Caco-2 (cell line): ENCODE data around the gene LPIN1. TPM values are rescaled to one million over a fixed set of nuclear protein-coding genes. Genes with fewer than 3 reads are reported as not detected.
"Not testable (repeated sequence)": the region's sequence is repeated elsewhere in the genome, so short reads cannot be mapped to it uniquely, and the experiment has no call there.

Experiments used
- BruUV-seq: library from RNA; stranded (reverse); fragments of 400-500 nt; replicated peaks from 2 replicates; lab custom pipeline; 2021; lab: Mats Ljungman, UMichigan
- CTCF ChIA-PET: fragments of 300-600 bp; sonication (Branson Sonifier 250); formaldehyde crosslinking; loops from one replicate; lab custom pipeline; 2022; ENCODE audit warnings: antibody characterized with exemption; lab: Charles Lee
- POLR2A ChIA-PET: fragments of 300-600 bp; sonication (Branson Sonifier 250); formaldehyde crosslinking; loops from one replicate; lab custom pipeline; 2022; ENCODE audit warnings: antibody characterized with exemption; lab: Charles Lee
- DNase-seq, 2 experiments: peaks; one replicate each; pipeline versions ENCODE4 v3.0.0 to v3.0.0-alpha.2; 2020 to 2022
- H3K27me3 ChIP-seq: replicated peaks from 2 replicates; pipeline ENCODE4 v1.6.0; 2011; ENCODE audit warnings: low read length; ENCODE audit not compliant: control insufficient read depth, insufficient read depth
- H3K36me3 ChIP-seq: 2 replicates; pipeline ENCODE4 v1.5.1; 2011; ENCODE audit warnings: low read length; ENCODE audit not compliant: control insufficient read depth, insufficient read depth
- H3K4me1 ChIP-seq: fragments of 250-450 bp; sonication (Bioruptor Pico); 2 replicates; pipeline ENCODE4 v1.5.1; 2020; ENCODE audit warnings: mild to moderate bottlenecking
- H3K4me3 ChIP-seq: 2 replicates; pipeline ENCODE4 v1.5.1; 2011; ENCODE audit warnings: low read depth, mild to moderate bottlenecking, control low read depth, low read length
- H3K9me3 ChIP-seq: fragments of 250-450 bp; sonication (Bioruptor Pico); 2 replicates; pipeline ENCODE4 v1.5.1; 2020; ENCODE audit warnings: mild to moderate bottlenecking, moderate library complexity
- H3K27ac Mint-ChIP-seq: one replicate; pipeline ENCODE4 v1.8.0; 2022; ENCODE audit warnings: mixed read lengths; ENCODE audit not compliant: unreplicated experiment
- H3K27me3 Mint-ChIP-seq: one replicate; pipeline ENCODE4 v1.8.0; 2022; ENCODE audit warnings: mixed read lengths; ENCODE audit not compliant: insufficient read depth, unreplicated experiment
- H3K36me3 Mint-ChIP-seq: one replicate; pipeline ENCODE4 v1.8.0; 2022; ENCODE audit warnings: mild to moderate bottlenecking, mixed read lengths; ENCODE audit not compliant: insufficient read depth, unreplicated experiment
- H3K4me1 Mint-ChIP-seq: one replicate; pipeline ENCODE4 v1.8.0; 2022; ENCODE audit warnings: low read depth, mixed read lengths; ENCODE audit not compliant: unreplicated experiment
- H3K4me3 Mint-ChIP-seq: one replicate; pipeline ENCODE4 v1.8.0; 2022; ENCODE audit warnings: mild to moderate bottlenecking, moderate library complexity, mixed read lengths; ENCODE audit not compliant: unreplicated experiment
- H3K9me3 Mint-ChIP-seq: one replicate; pipeline ENCODE4 v1.8.0; 2022; ENCODE audit warnings: mixed read lengths; ENCODE audit not compliant: unreplicated experiment
- intact Hi-C: fragments of 100-400 bp; cut with micrococcal nuclease; formaldehyde crosslinking; loops from one replicate; pipeline ENCODE4 v1.10.0; 2022; ENCODE audit not compliant: unreplicated experiment
- total RNA-seq: library from RNA; stranded (reverse); gene quantifications from 2 replicates; pipeline ENCODE4 v1.2.3, GENCODE V29; 2022
- TF ChIP-seq, protein P1 (sequence below), 2 experiments: fragments of 200-600 bp in 1 of 2; IDR thresholded peaks; 1 replicate in 1 of 2; 2 replicates in 1 of 2; pipeline versions ENCODE4 v1.5.1 to v1.8.0; 2011 to 2022; ENCODE audit warnings: antibody characterized with exemption in 1 of 2, control low read depth in 1 of 2, inconsistent platforms in 1 of 2, low read depth in 1 of 2, low read length in 1 of 2, mild to moderate bottlenecking in 1 of 2, moderate library complexity in 1 of 2; ENCODE audit not compliant: insufficient read depth in 1 of 2, severe bottlenecking in 1 of 2, unreplicated experiment in 1 of 2

The LPIN1 gene
- total RNA-seq, 1 experiment from 2014 or later = 12.5 TPM

DNA sequence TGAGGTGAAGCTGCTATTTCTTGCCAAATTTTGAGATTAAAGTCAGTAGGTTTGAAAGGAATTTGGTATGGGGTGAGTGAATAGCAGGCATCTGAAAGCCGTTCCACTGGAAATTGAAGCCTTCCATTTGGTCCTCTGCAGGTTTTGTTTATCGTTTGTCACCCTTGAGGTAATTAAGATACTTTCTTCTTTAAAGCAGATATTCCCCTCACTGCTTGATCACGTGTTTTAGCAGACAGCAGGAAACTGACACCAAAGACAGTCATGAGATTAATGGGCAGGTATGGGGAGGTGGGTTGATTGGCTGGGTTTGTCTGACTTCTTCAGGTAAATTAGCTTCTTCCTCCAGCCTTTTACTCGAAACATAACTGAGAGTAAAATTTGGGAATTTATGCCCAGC lies 10.7 kb downstream of the LPIN1 start:
- no peak for DNase-seq
- POLR2A ChIA-PET = no interaction called here
- BruUV-seq = no TSS peak
- Mint-ChIP-seq H3K9me3 (peaks cover 9% of the 10 kb centered on the region), H3K27me3 (no peaks in the 10 kb centered on the region), H3K4me3 (no peak overlapping the region), H3K36me3 (no peaks in the 10 kb centered on the region), H3K4me1 (no peaks in the 10 kb centered on the region), H3K27ac (no peak overlapping the region)
- CTCF ChIA-PET = no interaction called here
- Histone ChIP-seq H3K4me1 (peaks cover 8% of the 10 kb centered on the region; the same call in 1 of the 2 replicates), H3K27me3 (no peaks in the 10 kb centered on the region), H3K9me3 (no peaks in the 10 kb centered on the region), H3K4me3 (no peak overlapping the region), H3K36me3 (no peaks in the 10 kb centered on the region)
- intact Hi-C loops = no loop called here
- TF ChIP-seq, protein P1, sequence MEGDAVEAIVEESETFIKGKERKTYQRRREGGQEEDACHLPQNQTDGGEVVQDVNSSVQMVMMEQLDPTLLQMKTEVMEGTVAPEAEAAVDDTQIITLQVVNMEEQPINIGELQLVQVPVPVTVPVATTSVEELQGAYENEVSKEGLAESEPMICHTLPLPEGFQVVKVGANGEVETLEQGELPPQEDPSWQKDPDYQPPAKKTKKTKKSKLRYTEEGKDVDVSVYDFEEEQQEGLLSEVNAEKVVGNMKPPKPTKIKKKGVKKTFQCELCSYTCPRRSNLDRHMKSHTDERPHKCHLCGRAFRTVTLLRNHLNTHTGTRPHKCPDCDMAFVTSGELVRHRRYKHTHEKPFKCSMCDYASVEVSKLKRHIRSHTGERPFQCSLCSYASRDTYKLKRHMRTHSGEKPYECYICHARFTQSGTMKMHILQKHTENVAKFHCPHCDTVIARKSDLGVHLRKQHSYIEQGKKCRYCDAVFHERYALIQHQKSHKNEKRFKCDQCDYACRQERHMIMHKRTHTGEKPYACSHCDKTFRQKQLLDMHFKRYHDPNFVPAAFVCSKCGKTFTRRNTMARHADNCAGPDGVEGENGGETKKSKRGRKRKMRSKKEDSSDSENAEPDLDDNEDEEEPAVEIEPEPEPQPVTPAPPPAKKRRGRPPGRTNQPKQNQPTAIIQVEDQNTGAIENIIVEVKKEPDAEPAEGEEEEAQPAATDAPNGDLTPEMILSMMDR (IDR thresholded peaks at IDR 0.05; ENCODE audit: insufficient read depth in 1 of 2, low read depth in 1 of 2, low read length in 1 of 2, severe bottlenecking in 1 of 2, unreplicated experiment in 1 of 2) = no peak

DNA sequence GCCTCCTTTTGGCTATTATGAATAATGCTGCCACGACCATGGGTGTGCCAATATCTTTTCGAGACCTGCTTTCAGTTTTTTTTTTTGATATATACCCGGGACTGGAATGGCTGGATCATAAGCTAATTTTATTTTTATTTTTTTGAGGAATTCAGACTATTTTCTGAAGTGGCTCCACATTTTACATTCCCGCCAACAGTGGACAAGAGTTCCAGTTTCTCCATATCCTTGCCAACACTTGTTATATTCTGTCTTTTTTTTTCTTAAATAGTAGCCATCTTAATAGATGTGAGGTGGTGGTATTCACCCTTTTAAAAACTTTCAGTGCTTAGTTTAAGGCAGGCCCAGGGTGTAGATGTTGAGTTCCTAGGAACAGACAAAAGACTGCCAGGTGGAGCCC lies 11.8 kb downstream of the LPIN1 start:
- H3K4me3 Mint-ChIP-seq = no peak overlapping the region
- CTCF ChIA-PET = interaction anchor here (0.6 to 1.2 kb wide), 3 partner anchors 12 to 625 kb away, joined by 3 to 4 read pairs (median 3); partner anchors contain the start of gene LPIN1
- DNase-seq = no peak

DNA sequence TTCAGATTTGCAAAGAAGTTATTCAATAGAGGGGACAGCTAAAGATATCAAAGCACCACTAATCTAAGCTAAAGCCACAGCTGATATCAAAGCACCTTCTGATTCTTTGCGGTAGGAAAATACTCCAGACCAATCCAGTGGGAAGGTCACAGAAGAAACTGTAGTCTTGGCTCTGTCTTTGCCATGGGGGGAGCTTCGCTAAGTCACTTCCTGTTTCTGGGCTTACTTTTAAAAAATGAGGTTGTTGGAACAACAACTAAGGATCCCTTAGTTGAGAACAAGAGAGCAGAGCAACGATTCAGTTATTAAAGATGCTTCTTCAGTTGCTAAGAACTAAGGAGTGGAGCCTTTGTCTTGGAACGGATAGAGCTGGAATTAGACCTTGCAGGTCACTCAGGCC lies 12.2 kb downstream of the LPIN1 start:
- Histone ChIP-seq H3K27me3 (no peaks in the 10 kb centered on the region), H3K4me3 (no peak overlapping the region), H3K9me3 (no peaks in the 10 kb centered on the region), H3K36me3 (no peaks in the 10 kb centered on the region), H3K4me1 (peaks cover 5% of the 10 kb centered on the region; the same call in 1 of the 2 replicates)
- Mint-ChIP-seq H3K9me3 (peaks cover 9% of the 10 kb centered on the region), H3K36me3 (no peaks in the 10 kb centered on the region), H3K27ac (peak overlapping the region; percentile 7), H3K4me1 (peaks cover 5% of the 10 kb centered on the region), H3K27me3 (no peaks in the 10 kb centered on the region), H3K4me3 (no peak overlapping the region)
- TF ChIP-seq, protein P1 (IDR thresholded peaks at IDR 0.05; ENCODE audit: insufficient read depth in 1 of 2, low read depth in 1 of 2, low read length in 1 of 2, severe bottlenecking in 1 of 2, unreplicated experiment in 1 of 2) = no peak
- ChIA-PET CTCF (interaction anchor here (0.6 to 1.2 kb wide), 2 partner anchors 12 to 65 kb away, joined by 3 read pairs; partner anchors contain the start of gene LPIN1), POLR2A (no interaction called here)
- no peak for DNase-seq
- intact Hi-C loops = no loop called here
- BruUV-seq = no TSS peak

More for the DNA sequence above, 11.8 kb downstream of the LPIN1 start:
- no peaks in the 10 kb centered on the region for H3K36me3 Mint-ChIP-seq
- BruUV-seq = no TSS peak
- POLR2A ChIA-PET = no interaction called here
- no peaks in the 10 kb centered on the region for H3K36me3 ChIP-seq
- H3K4me3 ChIP-seq = no peak overlapping the region
- TF ChIP-seq, protein P1 (IDR thresholded peaks at IDR 0.05; ENCODE audit: insufficient read depth in 1 of 2, low read depth in 1 of 2, low read length in 1 of 2, severe bottlenecking in 1 of 2, unreplicated experiment in 1 of 2) = no peak
- no peaks in the 10 kb centered on the region for H3K27me3 ChIP-seq
- peaks cover 5% of the 10 kb centered on the region for H3K4me1 Mint-ChIP-seq
- H3K27ac Mint-ChIP-seq = no peak overlapping the region
- H3K27me3 Mint-ChIP-seq = no peaks in the 10 kb centered on the region
- intact Hi-C loops = no loop called here
- H3K9me3 ChIP-seq = no peaks in the 10 kb centered on the region
- peaks cover 8% of the 10 kb centered on the region; the same call in 1 of the 2 replicates for H3K4me1 ChIP-seq
- peaks cover 9% of the 10 kb centered on the region for H3K9me3 Mint-ChIP-seq

DNA sequence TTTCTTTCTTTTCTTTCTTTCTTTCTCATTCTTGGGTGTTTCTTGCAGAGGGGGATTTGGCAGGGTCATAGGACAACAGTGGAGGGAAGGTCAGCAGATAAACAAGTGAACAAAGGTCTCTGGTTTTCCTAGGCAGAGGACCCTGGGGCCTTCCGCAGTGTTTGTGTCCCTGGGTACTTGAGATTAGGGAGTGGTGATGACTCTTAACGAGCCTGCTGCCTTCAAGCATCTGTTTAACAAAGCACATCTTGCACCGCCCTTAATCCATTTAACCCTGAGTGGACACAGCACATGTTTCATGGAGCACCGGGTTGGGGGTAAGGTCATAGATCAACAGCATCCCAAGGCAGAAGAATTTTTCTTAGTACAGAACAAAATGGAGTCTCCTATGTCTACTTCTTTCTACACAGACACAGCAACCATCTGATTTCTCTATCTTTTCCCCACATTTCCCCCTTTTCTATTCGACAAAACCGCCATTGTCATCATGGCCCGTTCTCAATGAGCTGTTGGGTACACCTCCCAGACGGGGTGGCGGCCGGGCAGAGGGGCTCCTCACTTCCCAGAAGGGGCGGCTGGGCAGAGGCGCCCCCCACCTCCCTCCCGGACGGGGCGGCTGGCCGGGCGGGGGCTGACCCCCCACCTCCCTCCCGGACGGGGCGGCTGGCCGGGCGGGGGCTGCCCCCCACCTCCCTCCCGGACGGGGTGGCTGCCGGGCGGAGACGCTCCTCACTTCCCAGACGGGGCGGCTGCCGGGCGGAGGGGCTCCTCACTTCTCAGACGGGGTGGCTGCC lies 12.9 kb downstream of the LPIN1 start:
- H3K9me3 ChIP-seq, H3K4me1 Mint-ChIP-seq, H3K9me3 Mint-ChIP-seq, H3K4me3 ChIP-seq, H3K27me3 Mint-ChIP-seq, H3K27me3 ChIP-seq, H3K4me3 Mint-ChIP-seq, DNase-seq, BruUV-seq, POLR2A ChIA-PET, H3K36me3 ChIP-seq, intact Hi-C loops, H3K4me1 ChIP-seq, H3K36me3 Mint-ChIP-seq: not testable (repeated sequence)
- CTCF ChIA-PET = interaction anchor here (1.2 kb wide), 1 partner anchor 66 kb away, joined by 3 read pairs; no protein-coding TSS in a partner anchor
- peak overlapping the region; percentile 7 for H3K27ac Mint-ChIP-seq
